GM21576 (cell line): Measurements from ENCODE around the gene NRP2.

Source experiments
- ATAC-seq: cut with Tn5 transposase; IDR thresholded peaks from one replicate; pipeline ENCODE4 v1.9.1; 2021; ENCODE audit warnings: mild to moderate bottlenecking, moderate library complexity; ENCODE audit not compliant: unreplicated experiment

Gene NRP2

DNA sequence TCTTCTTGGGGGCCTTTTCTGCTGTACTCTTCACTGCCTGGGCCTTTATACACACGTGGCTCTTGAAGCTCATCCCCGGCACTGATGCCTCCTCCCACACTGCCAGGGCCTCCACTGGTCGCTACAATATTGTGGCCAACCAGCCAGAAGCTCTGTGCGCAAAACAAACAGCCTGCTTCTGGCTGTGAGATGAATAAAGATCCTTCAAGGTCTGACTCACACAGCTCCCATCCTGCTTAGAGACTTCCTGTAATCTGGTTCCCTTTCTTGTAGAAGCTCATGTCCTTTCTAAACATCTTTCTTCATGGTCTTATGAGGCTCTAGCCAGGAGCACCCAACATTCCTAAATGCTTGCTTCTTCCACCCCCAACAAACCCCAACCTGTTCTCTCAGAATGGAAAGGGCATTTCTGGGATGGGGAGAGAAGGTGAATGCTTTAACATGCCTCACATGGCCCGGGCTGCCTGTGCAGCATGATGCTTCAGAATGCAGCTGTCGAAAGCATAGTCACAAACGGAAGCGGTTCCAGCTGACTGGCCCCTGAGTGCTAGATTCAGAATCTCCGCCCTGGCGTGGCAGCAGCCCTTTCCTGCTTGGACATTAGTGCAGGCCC, 24.6 kb downstream of the NRP2 start:
- peak; percentile 95 for ATAC-seq

DNA sequence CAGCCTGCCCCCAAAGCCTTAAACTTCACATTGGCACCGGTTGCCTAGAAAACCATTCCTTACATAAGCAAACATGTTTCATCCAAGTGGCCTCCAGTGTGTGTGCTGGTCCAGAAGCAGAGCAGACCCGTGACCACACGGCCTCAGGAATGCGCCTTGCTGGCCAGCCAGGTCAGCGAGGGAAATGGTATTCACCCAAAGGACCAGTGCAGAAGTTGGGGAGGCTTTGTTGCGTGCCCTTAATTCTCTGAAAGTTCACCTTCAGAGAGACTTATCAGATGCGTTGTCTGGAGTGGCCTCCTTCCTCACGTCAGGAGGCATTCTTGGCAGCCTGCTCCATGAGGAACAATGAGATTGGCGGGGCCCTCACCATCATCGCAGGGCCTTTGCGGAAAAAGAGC, 25.9 kb downstream of the NRP2 start:
- ATAC-seq, result no peak

DNA sequence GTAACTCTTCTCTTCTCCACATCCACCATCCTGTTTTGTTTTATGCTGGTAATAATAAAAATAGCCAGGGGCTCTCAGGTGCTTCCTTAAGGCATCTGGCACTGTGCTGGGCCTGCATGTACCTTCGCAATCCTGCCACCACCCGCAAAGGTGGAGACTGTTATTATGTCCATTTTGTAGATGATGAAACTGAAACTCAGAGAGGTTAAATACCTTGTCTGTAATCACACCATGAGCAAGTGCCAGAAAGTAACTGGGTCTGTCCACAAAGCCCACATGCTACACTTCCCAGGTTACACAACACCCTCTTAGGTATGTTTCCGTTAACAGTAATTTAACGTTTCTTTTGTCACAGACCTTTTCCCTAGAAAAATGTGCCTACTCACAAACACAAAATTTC, 27.0 kb downstream of the NRP2 start:
- ATAC-seq, result no peak

DNA sequence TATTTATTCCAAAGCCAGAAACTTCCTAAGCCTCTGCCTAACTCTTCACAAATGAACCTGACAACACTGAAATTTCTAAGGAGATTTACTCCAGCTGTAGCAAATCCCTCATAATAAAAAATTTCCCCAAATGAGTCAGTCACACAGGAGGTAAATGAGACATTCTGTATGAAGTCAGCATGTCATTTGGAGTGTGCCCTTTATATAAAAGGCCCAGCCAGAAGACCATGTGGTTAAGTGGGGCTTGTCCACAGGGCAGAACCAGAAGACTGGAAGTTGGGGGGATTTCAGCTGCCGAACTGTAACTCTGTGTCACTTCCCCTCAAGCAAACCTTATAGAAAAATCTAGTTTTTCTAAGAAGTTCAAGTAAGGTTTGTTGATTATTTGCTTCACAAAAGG, 30.2 kb downstream of the NRP2 start:
- ATAC-seq, result no peak

DNA sequence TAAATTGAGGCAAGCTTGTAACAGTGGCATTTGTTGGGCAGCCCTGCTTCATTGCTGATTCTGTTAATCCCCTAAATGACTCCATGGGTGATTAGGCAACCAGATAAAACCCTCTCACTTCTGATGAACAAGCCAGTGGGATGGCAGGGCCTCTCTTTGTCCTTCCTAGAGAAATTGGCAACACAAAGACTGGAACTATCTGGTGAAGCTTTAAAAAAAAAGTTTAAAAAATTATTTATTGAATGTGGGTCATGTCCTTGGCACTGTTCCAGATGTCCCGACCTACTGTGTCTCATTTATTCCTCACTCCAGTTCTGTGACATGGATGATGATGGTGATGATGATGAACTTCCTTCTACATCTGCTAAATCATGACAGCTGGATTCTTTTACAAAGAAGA, 30.8 kb downstream of the NRP2 start:
- ATAC-seq, result no peak

DNA sequence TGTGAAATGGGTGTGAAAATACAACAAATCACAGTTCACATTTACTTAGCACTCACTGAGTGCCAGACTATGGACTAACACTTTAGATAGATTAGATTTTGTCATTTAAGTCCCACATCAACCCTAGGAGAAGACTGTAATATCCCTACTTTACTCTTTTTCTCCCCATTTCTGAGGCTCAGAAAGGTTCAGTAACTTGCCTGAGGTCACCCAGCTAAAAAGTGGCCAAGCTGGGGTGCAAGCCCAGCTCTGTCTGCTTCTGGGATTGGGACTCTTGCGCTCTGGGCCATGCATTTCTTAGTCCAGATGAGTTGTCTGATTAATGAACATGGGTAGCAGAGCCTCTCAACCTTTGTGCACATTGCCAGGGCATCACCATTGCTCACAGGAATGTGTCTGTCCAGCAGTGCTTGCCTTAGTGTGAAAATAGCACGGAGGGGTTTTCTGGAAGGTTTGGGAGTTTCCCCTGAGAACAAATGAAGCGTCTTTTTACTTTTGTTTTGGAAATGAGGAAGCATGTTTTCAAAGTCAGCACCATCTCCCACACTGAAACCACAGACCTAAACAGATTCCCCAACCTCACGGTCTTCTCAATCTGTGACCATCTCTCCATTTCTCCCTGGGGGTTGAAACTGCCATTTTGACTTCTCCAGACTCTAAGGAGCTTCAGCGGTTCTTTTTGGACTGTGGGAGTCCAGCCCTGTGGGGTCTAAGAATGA, 31.9 kb downstream of the NRP2 start:
- peak; percentile 69 for ATAC-seq

DNA sequence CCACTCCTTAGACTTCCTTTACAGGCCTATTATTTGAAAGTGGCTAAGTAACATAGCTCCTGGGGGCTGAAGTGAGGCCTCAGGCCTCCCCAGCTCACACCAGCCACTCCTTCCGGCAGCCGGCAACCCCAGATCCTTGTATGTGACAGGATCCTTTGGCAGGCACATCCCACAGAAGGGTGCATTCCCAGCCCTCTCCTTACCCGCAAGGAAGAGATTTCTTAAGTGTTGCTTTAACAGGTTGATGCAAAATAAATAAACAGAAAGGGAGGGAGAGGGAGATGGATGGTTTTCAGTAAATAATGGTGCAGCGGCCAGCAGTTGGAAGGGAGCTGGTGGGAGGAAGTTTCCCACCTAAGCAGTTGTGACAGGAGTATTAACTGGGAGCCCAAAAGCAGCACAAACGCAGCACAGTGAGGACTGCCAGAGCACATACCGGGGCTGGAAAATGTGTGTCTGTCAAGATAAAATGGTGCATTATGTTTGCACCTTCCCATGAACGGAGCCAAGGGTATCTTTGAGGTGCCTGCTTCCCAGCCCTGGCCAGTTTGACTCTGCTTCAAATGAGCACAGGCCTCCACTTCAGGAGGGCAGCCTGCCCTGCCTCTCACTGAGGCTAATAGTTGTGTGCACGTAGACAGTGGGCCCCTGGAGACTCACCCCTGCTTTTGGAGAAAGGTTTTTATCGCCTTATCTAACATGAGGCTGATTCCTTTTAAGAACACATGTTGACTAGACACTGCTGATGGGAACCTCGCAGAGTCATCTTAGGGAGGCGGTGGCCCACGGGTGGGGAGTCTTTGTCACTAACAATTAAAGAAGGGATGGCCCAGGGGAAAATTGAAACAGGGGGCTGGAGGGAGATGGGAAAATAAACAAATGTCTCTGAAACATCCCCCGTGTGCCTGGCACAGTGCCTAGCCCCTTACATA, 32.8 kb downstream of the NRP2 start:
- ATAC-seq, result no peak

DNA sequence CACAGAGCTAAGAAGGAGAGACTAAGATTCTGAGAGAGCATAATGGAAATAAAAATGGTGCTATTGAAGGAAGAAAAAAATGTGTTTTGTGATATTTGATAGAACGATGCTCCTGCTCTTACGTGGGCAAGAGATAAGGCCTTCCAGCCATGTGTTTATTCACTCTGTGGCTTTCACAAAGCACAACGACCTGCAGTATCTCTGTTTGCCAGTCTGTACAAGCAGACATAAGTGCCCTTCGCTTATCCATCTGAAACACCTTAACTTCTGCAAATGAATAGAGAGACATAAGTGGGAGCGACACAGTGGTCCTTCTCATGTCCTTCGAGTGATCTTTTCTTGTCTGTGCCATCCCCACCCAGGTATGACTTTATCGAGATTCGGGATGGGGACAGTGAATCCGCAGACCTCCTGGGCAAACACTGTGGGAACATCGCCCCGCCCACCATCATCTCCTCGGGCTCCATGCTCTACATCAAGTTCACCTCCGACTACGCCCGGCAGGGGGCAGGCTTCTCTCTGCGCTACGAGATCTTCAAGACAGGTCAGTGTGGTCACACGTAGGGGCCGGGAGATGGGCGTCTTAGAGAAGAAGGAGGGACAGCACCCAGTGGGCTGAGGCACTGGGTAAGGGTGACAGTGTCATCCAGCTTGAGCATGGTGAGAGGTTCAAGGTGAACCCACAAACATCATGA, 33.7 kb downstream of the NRP2 start:
- ATAC-seq, result no peak

DNA sequence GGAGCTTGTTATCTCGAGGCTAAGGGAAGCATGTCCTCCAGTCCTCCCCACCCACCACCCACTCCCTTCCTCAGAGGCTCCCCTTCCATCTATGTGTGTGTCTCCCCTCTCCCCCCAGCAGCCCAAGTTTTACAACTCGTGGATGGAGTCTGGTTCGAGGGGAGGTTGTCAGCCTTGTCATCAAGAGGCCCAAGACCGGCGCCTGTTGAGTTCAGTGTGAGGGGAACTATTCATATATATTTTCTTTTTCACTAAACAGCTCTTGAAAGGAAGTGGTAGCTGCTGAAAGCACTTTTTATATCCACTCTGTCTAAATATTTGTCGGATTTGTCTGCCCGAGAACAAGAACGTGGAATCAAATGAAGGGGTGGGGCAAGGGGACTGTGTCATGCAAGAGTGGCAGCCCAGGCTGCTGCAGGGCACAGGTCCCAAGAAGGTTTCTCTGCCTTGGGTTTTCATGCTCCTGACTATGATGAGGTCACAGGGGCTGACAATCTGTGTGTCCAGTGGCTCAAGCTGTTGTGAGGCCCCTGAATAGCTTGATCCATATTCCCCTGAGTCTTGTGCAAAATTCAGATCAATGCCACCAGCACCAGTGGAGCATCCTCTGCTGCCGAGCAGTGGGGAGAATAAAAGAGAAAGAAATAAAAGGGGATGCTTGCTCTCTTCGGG, 35.0 kb downstream of the NRP2 start:
- ATAC-seq, result no peak

DNA sequence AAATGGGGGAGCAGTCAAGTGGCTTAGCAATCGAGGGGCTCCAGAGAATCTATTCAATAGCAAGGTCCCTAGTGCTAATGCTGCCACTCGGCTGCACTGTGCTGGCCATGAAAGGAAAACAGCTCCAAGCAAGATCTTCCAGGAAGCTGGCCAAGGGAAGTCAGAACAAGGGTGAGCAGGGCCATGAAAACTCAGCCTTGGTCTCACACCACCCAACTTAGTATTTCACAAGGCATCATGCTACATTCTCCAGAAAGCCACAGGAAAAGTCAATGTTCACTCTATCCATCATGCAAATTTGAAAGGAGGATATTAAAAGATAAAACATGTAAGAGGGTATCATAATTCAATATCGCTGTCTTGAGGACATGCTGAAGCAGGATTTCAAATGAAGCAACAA, 35.7 kb downstream of the NRP2 start:
- ATAC-seq, result no peak

DNA sequence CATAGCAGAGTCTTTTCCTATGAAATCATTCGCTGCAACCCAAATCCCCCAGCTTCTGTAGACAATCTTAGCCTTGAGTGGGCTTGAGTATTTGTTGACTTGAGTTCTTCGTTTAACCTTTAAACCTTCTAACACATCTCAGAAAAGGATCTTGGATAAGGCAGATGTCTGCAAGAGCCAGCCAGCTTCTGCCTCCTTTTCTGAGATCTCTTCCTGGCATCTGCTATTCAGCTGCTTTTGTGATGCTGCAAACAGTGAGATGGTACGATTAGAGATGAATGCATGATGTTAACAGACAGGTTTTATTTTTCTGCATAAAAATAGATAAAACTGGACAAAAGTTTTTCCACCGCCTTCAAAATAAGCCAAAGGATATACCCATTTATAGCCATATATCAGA, 37.5 kb downstream of the NRP2 start:
- no peak for ATAC-seq

DNA sequence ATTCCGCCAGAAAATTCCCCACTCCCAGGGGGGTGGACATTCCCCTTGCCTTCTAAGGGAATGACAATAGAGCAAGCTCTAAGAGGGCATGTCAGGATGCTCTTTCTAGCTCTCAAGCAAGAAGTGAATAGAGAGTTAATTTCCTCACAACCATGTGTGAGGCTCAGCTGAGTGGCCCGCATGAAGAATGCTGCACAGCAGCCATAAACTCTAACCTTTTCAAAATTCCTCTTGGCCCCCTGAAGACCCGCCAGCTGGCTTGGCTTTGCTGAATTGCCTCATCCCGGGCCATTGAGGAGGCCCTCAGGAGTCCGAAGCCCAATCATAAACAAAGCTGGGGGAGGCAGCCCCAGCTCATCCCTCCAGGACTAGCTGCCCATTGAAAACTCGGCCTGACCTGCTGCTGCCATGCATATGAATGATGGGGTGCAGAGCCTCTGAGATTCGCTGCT, 38.2 kb downstream of the NRP2 start:
- no peak for ATAC-seq

DNA sequence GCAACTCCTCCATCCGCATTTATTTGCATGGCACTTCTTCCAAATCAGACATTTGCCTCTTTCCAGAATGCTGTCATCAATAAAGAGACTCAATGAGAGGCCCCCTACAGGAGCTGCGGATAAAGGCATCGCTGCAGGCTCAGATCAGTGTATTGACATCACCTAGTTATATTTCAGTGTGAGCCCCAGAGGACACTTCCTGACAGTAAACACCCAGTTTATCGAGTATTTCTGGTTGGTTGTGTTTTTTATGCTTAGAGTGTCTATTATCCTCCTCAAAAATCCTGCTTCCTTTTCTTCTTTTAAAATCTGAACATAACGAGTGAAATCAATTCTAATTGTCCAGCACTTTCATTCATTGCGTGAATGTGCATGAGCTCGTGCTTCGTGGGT, 38.8 kb downstream of the NRP2 start:
- no peak for ATAC-seq

DNA sequence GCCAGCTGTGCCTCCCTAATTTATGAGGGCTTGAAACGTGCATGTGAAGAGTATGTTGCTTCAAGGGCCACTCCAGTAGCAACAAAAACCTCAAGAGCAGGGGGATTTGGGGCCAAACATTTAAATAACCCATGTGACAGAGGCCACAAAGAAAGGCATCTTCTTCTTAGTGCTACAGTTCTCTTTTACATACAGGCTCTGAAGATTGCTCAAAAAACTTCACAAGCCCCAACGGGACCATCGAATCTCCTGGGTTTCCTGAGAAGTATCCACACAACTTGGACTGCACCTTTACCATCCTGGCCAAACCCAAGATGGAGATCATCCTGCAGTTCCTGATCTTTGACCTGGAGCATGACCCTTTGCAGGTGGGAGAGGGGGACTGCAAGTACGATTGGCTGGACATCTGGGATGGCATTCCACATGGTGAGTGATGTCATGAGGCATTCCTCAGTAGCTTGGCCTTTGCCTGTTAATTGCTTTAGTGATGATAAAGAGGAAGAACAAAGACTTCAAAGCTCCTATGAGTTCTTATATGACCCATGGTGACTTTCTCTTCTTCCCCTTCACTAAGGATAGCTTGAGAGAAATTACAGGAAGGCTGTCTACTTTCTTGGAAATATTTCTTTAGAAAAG, 40.1 kb downstream of the NRP2 start:
- ATAC-seq, result peak; percentile 26

DNA sequence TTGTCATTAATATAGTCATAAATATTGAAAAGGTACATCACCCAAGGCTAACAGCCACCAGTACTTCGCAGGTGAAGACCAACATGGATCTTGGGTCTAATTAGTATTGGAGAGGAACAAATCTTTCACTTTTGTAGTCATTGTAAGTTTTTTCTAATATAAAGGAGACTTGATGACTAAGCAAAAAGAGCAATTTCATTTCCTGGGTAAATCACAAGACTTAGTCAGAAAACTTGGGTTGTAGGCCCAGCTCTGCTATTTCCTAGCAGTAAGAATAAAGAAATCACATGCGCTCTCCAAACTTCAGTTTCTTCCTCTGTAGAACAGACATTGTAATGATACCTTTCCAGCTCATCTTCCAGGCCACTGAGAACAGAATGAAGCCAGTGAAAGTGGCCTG, 40.9 kb downstream of the NRP2 start:
- no peak for ATAC-seq

DNA sequence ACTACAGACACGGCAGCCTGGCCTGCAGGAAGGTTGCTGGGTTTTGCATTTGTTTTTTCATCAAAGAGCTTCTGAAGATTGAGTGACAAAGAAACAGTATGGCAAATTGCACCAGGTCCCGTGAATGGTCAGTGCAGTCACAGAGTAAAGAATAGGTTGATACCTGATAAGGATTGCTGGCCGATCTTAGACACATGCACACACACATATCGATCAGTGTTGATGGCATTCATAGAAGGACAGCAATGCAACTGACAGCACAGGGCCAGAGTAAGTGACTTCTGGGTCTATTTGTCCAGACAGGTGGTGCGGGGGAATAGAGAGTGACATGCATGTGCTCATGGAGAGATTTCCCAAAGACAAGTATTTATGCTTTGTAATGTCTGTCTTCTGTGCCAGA, 42.8 kb downstream of the NRP2 start:
- ATAC-seq, result no peak

DNA sequence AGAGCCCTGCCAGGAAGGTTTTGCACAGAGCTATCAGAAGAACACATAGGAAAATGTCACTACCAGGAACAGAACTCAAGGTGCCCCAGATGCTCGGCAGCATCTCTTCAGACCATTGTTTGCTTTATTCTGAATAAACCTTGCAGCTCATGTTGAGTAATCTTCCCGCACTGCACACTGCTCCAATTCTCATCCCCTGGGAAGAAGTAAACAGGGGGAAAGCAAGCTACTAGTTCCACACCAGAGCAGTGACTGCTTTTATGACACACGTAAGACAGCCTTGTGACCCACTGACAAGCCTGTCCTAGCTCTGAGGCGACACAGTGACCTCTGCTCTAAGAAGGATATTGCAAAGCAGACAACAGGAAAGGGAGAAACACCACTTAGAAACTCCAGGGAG, 44.2 kb downstream of the NRP2 start:
- ATAC-seq, result no peak

DNA sequence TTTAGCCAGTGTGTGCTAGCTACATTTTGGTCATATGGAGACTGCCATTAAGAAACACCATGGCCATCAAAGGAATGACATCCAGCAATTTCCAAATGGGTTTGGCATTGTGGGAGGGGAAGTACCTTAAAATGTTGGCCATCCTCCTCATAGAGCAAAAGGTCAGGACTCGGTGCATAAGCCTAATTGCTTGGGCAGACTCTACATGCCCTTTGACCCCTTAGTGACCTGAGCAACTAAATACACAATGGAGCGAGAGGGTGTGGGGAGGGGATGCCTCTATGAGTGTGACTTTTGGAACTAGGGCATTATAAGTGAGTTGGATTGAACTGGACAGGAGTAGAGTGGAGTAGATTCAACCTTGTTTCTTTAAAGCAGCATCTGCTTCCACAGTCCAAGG, 44.9 kb downstream of the NRP2 start:
- ATAC-seq, result no peak

DNA sequence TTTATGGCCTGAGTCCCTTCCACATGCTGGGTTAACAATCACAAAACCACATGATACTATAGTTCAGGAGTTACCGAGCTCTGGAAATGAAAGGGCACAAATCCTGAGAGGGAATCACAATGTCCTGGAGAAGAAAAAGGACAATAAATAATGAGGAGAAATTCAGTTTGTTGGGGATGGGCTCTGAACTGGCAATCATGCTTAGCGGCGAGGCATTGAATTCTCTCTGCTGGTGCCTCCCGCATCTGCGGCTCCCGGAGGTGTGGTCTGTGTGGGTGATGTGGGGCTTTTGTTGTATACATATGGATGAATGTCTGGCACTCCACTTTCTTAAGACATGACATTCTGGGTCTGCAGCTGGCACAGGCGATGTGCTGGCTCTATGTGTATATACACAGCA, 46.1 kb downstream of the NRP2 start:
- no peak for ATAC-seq

DNA sequence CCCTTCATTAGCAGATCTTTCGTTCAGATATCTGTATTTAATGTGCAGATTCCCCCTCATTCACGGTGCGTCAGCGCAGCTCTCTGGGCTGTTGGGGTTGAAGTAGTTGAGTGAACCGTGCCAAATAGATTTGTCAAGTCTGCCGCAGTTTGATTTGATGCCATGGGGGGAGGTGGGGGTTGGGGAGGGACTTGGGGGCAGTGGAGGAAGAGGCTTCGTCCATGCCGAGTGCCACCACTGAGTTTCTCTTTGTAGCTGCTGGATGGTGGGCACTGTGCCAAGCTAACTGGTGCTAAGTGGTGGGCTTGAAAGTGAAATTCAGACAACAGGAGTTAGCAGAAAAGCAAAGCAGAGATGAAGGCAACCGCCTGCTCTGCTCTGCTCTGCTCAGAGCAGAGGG, 47.9 kb downstream of the NRP2 start:
- no peak for ATAC-seq
